Transverse colon (tissue), 4 donors: Measurements from ENCODE around the gene TYW1.
"Not testable (repeated sequence)": the region's sequence is repeated elsewhere in the genome, so short reads cannot be mapped to it uniquely, and the experiment has no call there.

ENCODE experiments used
- CTCF ChIP-seq, 5 experiments: fragments of 200-600 bp in 3 of 5; fragments of 450-650 bp in 2 of 5; sonication (generic) in 3 of 5; IDR thresholded peaks; 1 replicate in 2 of 5; 2 replicates in 3 of 5; pipeline ENCODE4 v1.5.1; 2016 to 2017; ENCODE audit warnings: antibody characterized with exemption in 5 of 5, inconsistent platforms in 3 of 5, mild to moderate bottlenecking in 2 of 5, moderate library complexity in 1 of 5
- EP300 ChIP-seq: sonication (generic); formaldehyde crosslinking; IDR thresholded peaks from one replicate; pipeline ENCODE4 v1.6.1; 2017; ENCODE audit warnings: antibody characterized with exemption, low read depth
- POLR2A ChIP-seq: fragments of 450-650 bp; IDR thresholded peaks from one replicate; pipeline ENCODE4 v1.6.1; 2016; ENCODE audit warnings: antibody characterized with exemption, mild to moderate bottlenecking, moderate library complexity
- POLR2AphosphoS5 ChIP-seq, 3 donors: sonication (generic); formaldehyde crosslinking; IDR thresholded peaks; one replicate each; pipeline ENCODE4 v1.6.1; 2016; ENCODE audit warnings: antibody characterized with exemption in 3 of 3

- TF ChIP-seq POLR2A; CTCF (IDR thresholded peaks at IDR 0.05); EP300; POLR2AphosphoS5 (IDR thresholded peaks at IDR 0.05): not testable (repeated sequence)
These were observed 192.5 kb downstream of the TYW1 start for GRCh38 chr7:67189160-67189559.
